ENCODE results near the gene ACP4. TPM values are rescaled to one million over a fixed set of nuclear protein-coding genes. Genes with fewer than 3 reads are reported as not detected.

ACP4 gene
- total and polyA plus RNA-seq, 12 donors, result not detected

- 70 to 76% methylated on average over 11 of the region's 11 CpGs for WGBS, 2 donors
- no peak for ATAC-seq
- Histone ChIP-seq H3K4me3 (no peak overlapping the region), H3K36me3 (peaks cover 0 to 29% (median 6%) of the 10 kb centered on the region in 9 donors), H3K27me3 (peaks cover 0 to 11% (median 0%) of the 10 kb centered on the region in 7 donors), H3K27ac (no peak overlapping the region), H3K4me1 (no peaks in the 10 kb centered on the region), H3K9me3 (no peaks in the 10 kb centered on the region)
- no peak for TF ChIP-seq CTCF (IDR thresholded peaks at IDR 0.05)
- intact Hi-C loops (cut with DNase I), result no loop called here
- no peak for DNase-seq
Observed at GRCh38 chr19:50793558-50794065, 3.4 kb downstream of the ACP4 start.

- ATAC-seq, result no peak
- intact Hi-C loops (cut with DNase I), result no loop called here
- DNase-seq, result no peak
- WGBS, 2 donors, result 26 to 27% methylated on average over 15 to 16 of the region's 16 CpGs
- Histone ChIP-seq H3K4me3 (no peak overlapping the region), H3K27ac (no peak overlapping the region), H3K4me1 (no peaks in the 10 kb centered on the region), H3K9me3 (no peaks in the 10 kb centered on the region), H3K36me3 (peaks cover 0 to 35% (median 6%) of the 10 kb centered on the region in 9 donors), H3K27me3 (peaks cover 0 to 11% (median 0%) of the 10 kb centered on the region in 7 donors)
- no peak for TF ChIP-seq CTCF (IDR thresholded peaks at IDR 0.05)
Observed at GRCh38 chr19:50794074-50794875, 4.1 kb downstream of the ACP4 start.

GRCh38 chr19:50794876-50795663, 4.9 kb downstream of the ACP4 start:
- ATAC-seq (peak in 2 of 8 donors; percentile 18 to 25), DNase-seq (no peak)
- H3K4me3 ChIP-seq, result no peak overlapping the region
- WGBS, 2 donors, result 47 to 49% methylated on average over 18 of the region's 18 CpGs
- intact Hi-C loops (cut with DNase I), result no loop called here
- no peaks in the 10 kb centered on the region for H3K4me1 ChIP-seq
- H3K27ac ChIP-seq, result no peak overlapping the region
- H3K9me3 ChIP-seq, result no peaks in the 10 kb centered on the region
- H3K36me3 ChIP-seq, result peaks cover 0 to 43% (median 6%) of the 10 kb centered on the region in 9 donors
- peaks cover 0 to 11% (median 0%) of the 10 kb centered on the region in 7 donors for H3K27me3 ChIP-seq
- TF ChIP-seq CTCF (IDR thresholded peaks at IDR 0.05), result no peak

GRCh38 chr19:50795664-50796073, 5.5 kb downstream of the ACP4 start:
- H3K27ac ChIP-seq, result no peak overlapping the region
- ATAC-seq (no peak), DNase-seq (no peak)
- no peaks in the 10 kb centered on the region for H3K9me3 ChIP-seq
- TF ChIP-seq CTCF (IDR thresholded peaks at IDR 0.05), result no peak
- 76 to 79% methylated on average over 4 of the region's 4 CpGs for WGBS, 2 donors
- peaks cover 0 to 49% (median 6%) of the 10 kb centered on the region in 9 donors for H3K36me3 ChIP-seq
- intact Hi-C loops (cut with DNase I), result no loop called here
- peaks cover 0 to 11% (median 0%) of the 10 kb centered on the region in 7 donors for H3K27me3 ChIP-seq
- no peak overlapping the region for H3K4me3 ChIP-seq
- H3K4me1 ChIP-seq, result no peaks in the 10 kb centered on the region
